Body of pancreas (tissue), 4 donors: Measurements from ENCODE around the gene ISCA2.

ENCODE experiments used
- CTCF ChIP-seq, 7 experiments: fragments of 450-650 bp in 4 of 7; fragments of 200-600 bp in 3 of 7; sonication (generic) in 3 of 7; IDR thresholded peaks; one replicate each; pipeline ENCODE4 v1.5.1; 2016 to 2019; ENCODE audit warnings: antibody characterized with exemption in 7 of 7
- POLR2A ChIP-seq, 3 donors: fragments of 450-650 bp; IDR thresholded peaks; one replicate each; pipeline ENCODE4 v1.6.1; 2016; ENCODE audit warnings: antibody characterized with exemption in 3 of 3, mild to moderate bottlenecking in 2 of 3

GRCh38 chr14:74518221-74518620 lies 24.7 kb downstream of the ISCA2 start:
- TF ChIP-seq CTCF (IDR thresholded peaks at IDR 0.05) (no peak), POLR2A (IDR thresholded peaks at IDR 0.05) (no peak)
